Cardiac muscle cell (in vitro differentiated cells and primary cell): ENCODE measurements around the gene COTL1. TPM values are rescaled to one million over a fixed set of nuclear protein-coding genes. Genes with fewer than 3 reads are reported as not detected.

ENCODE experiments used
- DNase-seq, 2 donors: peaks; one replicate each; pipeline versions ENCODE4 v3.0.0 to v3.0.0-alpha.2; 2010 to 2017; ENCODE audit warnings: low read depth in 1 of 2, low spot score in 1 of 2
- H3K27ac ChIP-seq: fragments of 200-600 bp; sonication (generic); 2 replicates; pipeline ENCODE4 v1.5.1; 2016
- H3K27me3 ChIP-seq: fragments of 200-600 bp; sonication (generic); 2 replicates; pipeline ENCODE4 v1.6.0; 2016; ENCODE audit warnings: control low read depth
- H3K36me3 ChIP-seq: fragments of 200-600 bp; sonication (generic); 2 replicates; pipeline ENCODE4 v1.5.1; 2016; ENCODE audit warnings: control low read depth
- H3K4me1 ChIP-seq: fragments of 200-600 bp; sonication (generic); 2 replicates; pipeline ENCODE4 v1.8.1; 2017; ENCODE audit warnings: low read depth, mild to moderate bottlenecking, mixed run types
- H3K4me3 ChIP-seq: fragments of 200-600 bp; sonication (generic); 2 replicates; pipeline ENCODE4 v1.5.1; 2016; ENCODE audit warnings: mild to moderate bottlenecking
- H3K9me3 ChIP-seq: fragments of 200-600 bp; sonication (generic); 2 replicates; pipeline ENCODE4 v1.5.1; 2017; ENCODE audit warnings: low read depth, mild to moderate bottlenecking, control low read depth
- CTCF ChIP-seq: IDR thresholded peaks from 2 replicates; pipeline ENCODE4 v1.5.1; 2012; ENCODE audit warnings: low read depth, mild to moderate bottlenecking, low read length
- polyA plus RNA-seq: library from polyadenylated mRNA; unstranded; fragments of >200 nt; fragmentation: Nextera tagmentation; extraction: Ambion mirVana; gene quantifications from 2 replicates; pipeline ENCODE4 v1.2.1, GENCODE V29; 2016
- total RNA-seq: library from RNA; depleted of rRNA; stranded (reverse); fragments of >200 nt; gene quantifications from 2 replicates; pipeline ENCODE4 v1.2.3, GENCODE V29; 2016

COTL1 gene
- total and polyA plus RNA-seq, 2 experiments from 2014 or later = 32.3 to 70.2 TPM

- H3K4me3 ChIP-seq = no peak overlapping the region
- no peaks in the 10 kb centered on the region for H3K27me3 ChIP-seq
- H3K9me3 ChIP-seq = no peaks in the 10 kb centered on the region
- no peak for TF ChIP-seq CTCF
- no peak overlapping the region for H3K27ac ChIP-seq
- H3K4me1 ChIP-seq = peaks cover 18% of the 10 kb centered on the region
- no peaks in the 10 kb centered on the region for H3K36me3 ChIP-seq
- DNase-seq = no peak
Measured at GRCh38 chr16:84552135-84552534, 65.7 kb downstream of the COTL1 start.

- Histone ChIP-seq H3K4me1 (peaks cover 21% of the 10 kb centered on the region), H3K27me3 (no peaks in the 10 kb centered on the region), H3K36me3 (no peaks in the 10 kb centered on the region), H3K4me3 (no peak overlapping the region), H3K9me3 (no peaks in the 10 kb centered on the region), H3K27ac (no peak overlapping the region)
- no peak for TF ChIP-seq CTCF
- no peak for DNase-seq
Measured at GRCh38 chr16:84550096-84550495, 67.8 kb downstream of the COTL1 start.

GRCh38 chr16:84548971-84549844 lies 68.7 kb downstream of the COTL1 start:
- no peak overlapping the region for H3K4me3 ChIP-seq
- H3K27ac ChIP-seq = no peak overlapping the region
- no peak for TF ChIP-seq CTCF

GRCh38 chr16:84548508-84548907 lies 69.4 kb downstream of the COTL1 start:
- Histone ChIP-seq H3K9me3 (no peaks in the 10 kb centered on the region), H3K27ac (no peak overlapping the region), H3K4me3 (no peak overlapping the region), H3K27me3 (no peaks in the 10 kb centered on the region), H3K36me3 (no peaks in the 10 kb centered on the region), H3K4me1 (peaks cover 21% of the 10 kb centered on the region)
- no peak for DNase-seq
- no peak for TF ChIP-seq CTCF

More at GRCh38 chr16:84548971-84549844, 68.7 kb downstream of the COTL1 start:
- Histone ChIP-seq H3K36me3 (no peaks in the 10 kb centered on the region), H3K4me1 (peaks cover 21% of the 10 kb centered on the region), H3K9me3 (no peaks in the 10 kb centered on the region), H3K27me3 (no peaks in the 10 kb centered on the region)
- peak in 1 of 2 donors; percentile 25 for DNase-seq

- Histone ChIP-seq H3K9me3 (no peaks in the 10 kb centered on the region), H3K27ac (peak overlapping the region; percentile 95), H3K36me3 (no peaks in the 10 kb centered on the region), H3K4me3 (no peak overlapping the region), H3K4me1 (peaks cover 21% of the 10 kb centered on the region), H3K27me3 (no peaks in the 10 kb centered on the region)
- TF ChIP-seq CTCF = no peak
- peak in 1 of 2 donors; percentile 81 for DNase-seq
Measured at GRCh38 chr16:84547546-84548061, 70.3 kb downstream of the COTL1 start.
